ENCODE measurements around the gene MACC1. TPM values are rescaled to one million over a fixed set of nuclear protein-coding genes. Genes with fewer than 3 reads are reported as not detected.
A peak's percentile ranks its signal among the peaks of the same experiment; 100 is the strongest.
"Not testable (repeated sequence)": the region's sequence is repeated elsewhere in the genome, so short reads cannot be mapped to it uniquely, and the experiment has no call there.

MACC1 gene
- total RNA-seq, 3 donors from 2014 or later = 0.19 to 0.34 (median 0.23) TPM

DNA sequence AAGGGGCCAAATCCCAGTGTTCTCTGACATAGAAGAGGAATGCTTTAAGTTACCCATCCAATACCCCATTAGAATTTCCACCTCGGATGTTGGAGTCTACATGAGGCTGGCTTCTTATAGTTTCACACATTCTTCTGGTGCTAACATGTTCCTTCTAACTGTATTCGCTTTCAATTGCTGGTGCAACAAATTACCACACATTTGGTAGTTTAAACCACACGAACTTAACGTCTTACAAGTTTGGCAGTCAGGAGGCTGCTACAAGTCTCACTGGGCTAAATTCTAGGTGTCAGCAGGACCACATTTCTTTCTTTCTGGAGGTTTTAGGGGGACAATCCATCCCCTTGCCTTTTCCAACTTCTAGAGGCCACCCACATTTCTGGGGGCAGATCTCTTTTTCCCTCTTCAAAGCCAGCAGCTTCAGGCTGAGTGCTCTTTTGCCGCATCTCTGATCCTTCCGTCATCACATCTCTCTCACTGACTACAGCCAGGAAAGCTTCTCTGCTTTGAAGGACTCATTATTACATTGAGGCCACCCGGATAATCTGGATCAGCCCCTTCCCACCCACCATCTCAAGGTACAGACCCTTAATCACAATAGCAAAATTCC is 5.1 kb upstream of the MACC1 start:
- Mint-ChIP-seq H3K4me1 (ENCODE audit: low read depth) (peaks cover 7% of the 10 kb centered on the region), H3K4me3 (no peak overlapping the region), H3K27me3 (ENCODE audit: low read depth) (no peaks in the 10 kb centered on the region), H3K9me3 (no peaks in the 10 kb centered on the region), H3K36me3 (ENCODE audit: insufficient read depth) (no peaks in the 10 kb centered on the region)
- DNase-seq (no peak), ATAC-seq (no peak)

DNA sequence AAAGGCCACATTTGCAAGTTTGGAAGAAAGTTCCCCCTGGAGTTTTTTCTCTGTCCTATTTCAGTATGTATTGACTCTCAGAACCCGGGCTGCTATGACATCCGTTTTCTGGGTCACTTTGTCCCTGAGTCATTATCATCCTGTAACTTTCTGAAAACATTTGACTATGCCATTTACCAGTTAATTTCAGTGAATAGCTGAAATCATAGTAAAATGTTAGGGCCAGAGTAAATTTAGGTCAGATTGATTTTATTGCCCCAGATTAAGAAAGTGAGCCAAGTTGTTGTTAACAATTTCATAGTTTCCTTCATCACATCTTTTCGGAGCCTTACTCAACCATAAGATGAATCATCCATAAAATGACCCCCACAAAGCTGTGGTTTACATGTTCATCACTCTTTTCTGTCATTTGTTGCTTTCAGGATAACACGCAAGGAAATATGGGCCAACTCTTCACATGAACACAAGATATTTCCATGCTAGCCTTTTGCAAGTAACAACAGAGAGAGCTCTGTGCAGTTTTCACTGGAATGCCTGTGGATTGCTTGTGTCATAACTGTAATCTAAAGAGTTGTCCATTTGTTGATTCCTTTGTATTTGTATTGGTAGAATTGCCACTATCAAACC is 3.9 kb upstream of the MACC1 start:
- no peaks in the 10 kb centered on the region for H3K9me3 Mint-ChIP-seq
- H3K4me1 Mint-ChIP-seq (ENCODE audit: low read depth) = peaks cover 7% of the 10 kb centered on the region
- no peak for DNase-seq
- H3K4me3 Mint-ChIP-seq = no peak overlapping the region
- no peaks in the 10 kb centered on the region for H3K36me3 Mint-ChIP-seq (ENCODE audit: insufficient read depth)
- ATAC-seq = peak in 1 of 2 donors; percentile 22
- no peaks in the 10 kb centered on the region for H3K27me3 Mint-ChIP-seq (ENCODE audit: low read depth)

DNA sequence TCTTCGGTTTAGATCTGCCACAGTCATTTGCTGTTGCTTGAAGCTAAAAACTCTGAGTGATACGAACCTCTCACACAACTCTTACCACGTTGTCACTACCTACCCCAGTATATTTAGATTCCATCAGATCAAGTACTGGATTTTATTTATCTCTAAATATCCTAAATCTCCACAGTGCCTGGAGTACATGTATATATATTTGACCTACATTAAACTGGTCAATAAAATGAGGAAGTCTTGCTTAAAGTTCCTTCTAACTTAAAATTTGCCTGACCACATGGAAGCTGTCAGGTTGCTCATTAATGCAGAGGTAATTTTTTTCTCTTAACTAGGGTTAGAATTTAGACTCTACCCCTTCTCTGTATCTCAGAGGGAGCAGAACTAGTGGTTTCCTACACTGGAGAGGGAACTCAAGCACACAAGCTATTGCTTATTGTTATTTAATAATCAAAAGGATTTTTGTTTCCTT is 3.1 kb upstream of the MACC1 start:
- peaks cover 7% of the 10 kb centered on the region for H3K4me1 Mint-ChIP-seq (ENCODE audit: low read depth)
- H3K9me3 Mint-ChIP-seq = no peaks in the 10 kb centered on the region
- H3K27me3 Mint-ChIP-seq (ENCODE audit: low read depth) = no peaks in the 10 kb centered on the region
- no peak overlapping the region for H3K4me3 Mint-ChIP-seq
- H3K36me3 Mint-ChIP-seq (ENCODE audit: insufficient read depth) = no peaks in the 10 kb centered on the region
- ATAC-seq = no peak
- DNase-seq = no peak

DNA sequence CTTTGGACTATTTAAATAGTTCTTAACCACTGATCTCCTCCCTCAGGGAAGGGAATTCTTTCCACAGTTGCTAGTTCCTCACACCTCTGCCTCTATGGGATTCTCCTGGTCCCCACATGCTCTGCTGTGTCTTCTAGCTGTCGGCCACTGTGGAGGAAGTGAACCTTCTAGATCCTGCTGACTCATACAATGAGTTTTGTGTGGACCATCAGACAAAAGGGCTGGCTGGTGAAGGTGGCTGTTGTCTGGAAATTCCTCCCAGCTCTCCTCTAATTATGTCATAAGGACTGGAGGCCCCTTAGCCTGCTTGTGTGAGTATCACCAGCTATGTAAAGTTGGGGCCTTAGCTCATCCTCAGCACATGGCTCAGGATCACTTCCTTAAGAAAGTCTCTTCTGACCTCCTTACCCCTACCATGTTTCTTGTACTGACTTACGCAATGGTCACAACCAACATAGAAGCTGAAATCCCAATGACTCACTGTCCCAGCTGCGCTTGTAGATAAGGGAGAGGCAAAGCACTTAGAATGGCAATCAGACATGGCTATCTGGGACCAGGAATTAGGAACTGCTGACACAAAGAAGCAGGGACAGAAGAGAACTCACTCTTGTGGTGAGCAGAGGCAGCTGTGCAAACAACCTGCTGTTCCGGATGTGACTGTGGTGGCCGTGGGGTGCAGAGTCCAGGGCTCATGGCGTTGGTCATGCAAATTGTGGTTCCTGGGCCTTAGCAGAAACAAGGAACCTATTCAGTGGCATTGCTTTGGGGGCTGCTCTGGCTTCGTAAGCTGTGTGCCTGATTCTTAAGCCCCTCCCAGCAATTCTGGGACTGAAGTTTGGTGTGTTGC is 2.5 kb upstream of the MACC1 start:
- H3K27me3 Mint-ChIP-seq (ENCODE audit: low read depth) = no peaks in the 10 kb centered on the region
- no peaks in the 10 kb centered on the region for H3K36me3 Mint-ChIP-seq (ENCODE audit: insufficient read depth)
- H3K4me3 Mint-ChIP-seq = no peak overlapping the region
- peak in 1 of 2 donors; percentile 27 for ATAC-seq
- H3K9me3 Mint-ChIP-seq = no peaks in the 10 kb centered on the region
- no peak for DNase-seq
- H3K4me1 Mint-ChIP-seq (ENCODE audit: low read depth) = peaks cover 7% of the 10 kb centered on the region

DNA sequence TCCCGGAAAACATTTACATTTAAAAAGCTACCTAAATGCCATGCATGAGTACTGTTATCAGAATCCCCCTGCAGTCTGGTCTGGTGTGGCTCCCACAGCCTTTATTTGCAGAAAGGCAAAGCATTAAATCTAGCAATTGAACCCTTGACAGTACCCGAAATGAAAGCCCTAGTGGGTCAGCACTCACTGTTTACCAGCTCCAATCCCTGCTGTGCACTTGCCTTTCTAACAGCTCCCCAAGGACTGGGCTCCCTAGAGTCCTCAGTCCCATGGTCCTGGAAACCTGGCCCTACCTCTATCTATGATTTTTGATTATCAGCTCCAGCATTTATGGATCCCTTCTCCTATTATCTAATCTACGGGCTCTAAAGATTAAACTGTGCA is 1.9 kb upstream of the MACC1 start:
- Mint-ChIP-seq H3K27me3 (ENCODE audit: low read depth) (no peaks in the 10 kb centered on the region), H3K36me3 (ENCODE audit: insufficient read depth) (no peaks in the 10 kb centered on the region), H3K4me3 (no peak overlapping the region), H3K4me1 (ENCODE audit: low read depth) (peaks cover 7% of the 10 kb centered on the region), H3K9me3 (no peaks in the 10 kb centered on the region)
- no peak for ATAC-seq
- DNase-seq = no peak

DNA sequence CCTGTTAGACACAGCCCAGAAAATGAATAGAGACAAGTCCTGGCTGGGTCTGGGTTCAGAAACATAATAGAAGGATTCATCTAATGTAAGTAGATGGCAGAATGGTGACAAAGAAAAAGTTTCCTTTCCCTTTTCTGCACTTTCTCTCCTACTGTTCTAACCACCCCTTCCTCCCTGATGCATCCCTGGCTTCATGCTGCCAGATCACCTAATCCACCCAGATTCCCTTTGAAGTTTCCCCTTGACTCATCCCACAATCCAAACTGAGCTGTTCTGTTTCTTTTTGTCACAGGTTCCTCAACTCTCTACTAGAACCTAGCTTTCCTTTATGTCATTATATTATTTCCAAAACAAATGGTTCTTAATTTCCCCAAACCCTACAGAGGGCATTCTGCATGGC is 1.1 kb upstream of the MACC1 start:
- Mint-ChIP-seq H3K36me3 (ENCODE audit: insufficient read depth) (no peaks in the 10 kb centered on the region), H3K4me1 (ENCODE audit: low read depth) (peaks cover 7% of the 10 kb centered on the region), H3K4me3 (no peak overlapping the region), H3K9me3 (no peaks in the 10 kb centered on the region), H3K27me3 (ENCODE audit: low read depth) (no peaks in the 10 kb centered on the region)
- no peak for ATAC-seq
- no peak for DNase-seq

DNA sequence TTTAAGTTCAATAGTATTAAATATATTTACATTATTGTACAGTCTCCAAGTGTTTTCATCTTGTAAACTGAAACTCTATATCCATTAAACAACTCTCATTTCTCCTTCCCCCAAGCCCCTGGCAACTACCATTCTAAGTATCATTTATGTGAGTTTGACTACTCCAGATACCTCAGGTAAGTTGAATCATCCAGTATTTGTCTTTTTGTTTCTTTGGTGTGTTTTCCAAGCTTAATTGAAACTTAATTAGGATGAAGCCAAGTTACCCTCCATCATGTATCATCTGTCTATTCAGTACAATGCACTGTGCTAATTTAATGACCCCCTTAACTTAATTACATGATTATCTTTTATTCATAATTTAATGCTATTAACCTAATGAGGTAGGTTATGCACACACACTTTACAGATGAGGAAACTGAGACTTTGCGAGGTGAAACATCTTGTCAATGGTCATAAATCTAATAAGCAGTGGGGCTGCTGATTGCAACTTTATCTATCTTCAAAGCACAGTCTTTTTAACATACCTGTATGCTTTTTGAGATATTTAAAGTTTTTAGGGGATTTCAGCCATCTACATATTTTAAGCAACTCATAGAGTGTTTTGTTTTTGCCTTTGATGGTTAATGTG is 663 bp downstream of the MACC1 start:
- H3K9me3 Mint-ChIP-seq = no peaks in the 10 kb centered on the region
- H3K27me3 Mint-ChIP-seq (ENCODE audit: low read depth) = no peaks in the 10 kb centered on the region
- no peak overlapping the region for H3K4me3 Mint-ChIP-seq
- DNase-seq (no peak), ATAC-seq (no peak)
- H3K36me3 Mint-ChIP-seq (ENCODE audit: insufficient read depth) = no peaks in the 10 kb centered on the region
- peaks cover 7% of the 10 kb centered on the region for H3K4me1 Mint-ChIP-seq (ENCODE audit: low read depth)

DNA sequence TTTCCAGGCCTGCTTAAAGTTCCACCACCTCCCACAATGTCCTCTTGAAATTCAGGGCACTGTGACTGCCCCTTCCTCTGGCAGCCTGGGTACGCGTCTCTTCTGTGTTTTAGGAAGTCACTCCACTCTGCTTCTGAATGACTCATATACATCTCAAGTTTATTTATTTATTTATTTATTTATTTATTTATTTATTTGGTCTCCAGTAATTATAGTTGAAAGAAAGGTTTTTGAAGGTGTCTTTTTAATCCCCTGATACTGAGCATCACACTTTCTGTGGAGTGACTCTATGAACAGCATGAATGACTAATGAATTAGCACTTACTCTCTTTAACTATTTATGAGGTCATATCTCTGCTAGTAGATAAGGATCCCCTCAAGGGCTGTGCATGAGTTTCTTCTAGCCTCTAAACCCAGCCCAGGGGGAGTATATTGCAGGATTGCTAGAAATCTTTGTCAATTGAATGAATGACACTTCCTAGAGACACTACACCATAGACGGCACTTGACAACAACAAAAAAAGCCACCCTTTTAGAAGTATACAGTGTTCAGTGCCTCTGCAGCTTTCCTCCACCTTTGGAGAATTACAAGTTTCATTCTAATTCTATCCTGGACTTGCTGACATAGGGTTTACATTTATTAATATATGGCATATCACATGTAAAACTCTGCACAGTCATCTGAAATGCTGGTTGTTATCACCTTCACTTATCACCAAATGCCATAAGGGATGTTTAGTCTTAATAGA is 2.1 kb downstream of the MACC1 start:
- Mint-ChIP-seq H3K27me3 (ENCODE audit: low read depth) (no peaks in the 10 kb centered on the region), H3K4me1 (ENCODE audit: low read depth) (peaks cover 3% of the 10 kb centered on the region), H3K36me3 (ENCODE audit: insufficient read depth) (no peaks in the 10 kb centered on the region), H3K4me3 (no peak overlapping the region), H3K9me3 (peaks cover 5% of the 10 kb centered on the region)
- DNase-seq (no peak), ATAC-seq (no peak)

DNA sequence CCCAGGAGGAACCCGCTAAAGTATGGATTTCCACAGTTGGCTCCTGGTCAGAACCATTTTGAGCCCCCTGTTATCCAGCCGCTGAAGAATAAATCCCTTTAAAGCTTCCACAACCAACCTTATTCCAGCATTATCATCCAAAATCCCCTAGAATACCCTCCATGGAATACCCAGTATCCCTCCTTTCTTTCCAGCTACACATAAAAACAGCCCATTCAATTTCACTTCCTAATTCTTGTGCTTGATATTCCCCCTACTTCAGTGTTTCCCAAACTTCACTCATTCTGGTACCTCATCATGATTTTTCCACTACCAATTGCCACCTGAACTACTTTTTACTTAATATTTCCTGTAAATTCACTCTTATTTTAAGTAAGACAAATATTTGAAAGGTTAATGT is 3.1 kb downstream of the MACC1 start:
- peaks cover 5% of the 10 kb centered on the region for H3K9me3 Mint-ChIP-seq
- no peak overlapping the region for H3K4me3 Mint-ChIP-seq
- no peaks in the 10 kb centered on the region for H3K27me3 Mint-ChIP-seq (ENCODE audit: low read depth)
- no peaks in the 10 kb centered on the region for H3K4me1 Mint-ChIP-seq (ENCODE audit: low read depth)
- no peaks in the 10 kb centered on the region for H3K36me3 Mint-ChIP-seq (ENCODE audit: insufficient read depth)
- DNase-seq (no peak), ATAC-seq (no peak)

DNA sequence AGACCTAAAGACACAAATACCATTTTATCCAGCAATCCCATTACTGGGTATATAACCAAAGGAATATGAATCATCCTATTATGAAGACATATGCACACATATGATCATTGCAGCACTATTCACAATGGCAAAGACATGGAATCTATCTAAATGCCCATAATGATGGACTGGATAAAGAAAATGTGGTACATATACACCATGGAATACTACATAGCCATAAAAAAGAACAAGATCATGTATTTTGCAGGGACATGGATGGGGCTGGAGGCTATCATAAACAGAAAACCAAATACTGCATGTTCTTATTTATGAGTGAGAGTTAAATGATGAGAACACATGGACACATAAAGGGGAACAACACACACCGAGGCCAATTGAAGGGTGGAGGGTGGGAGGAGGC is 3.8 kb downstream of the MACC1 start:
- H3K4me3 Mint-ChIP-seq = no peak overlapping the region

DNA sequence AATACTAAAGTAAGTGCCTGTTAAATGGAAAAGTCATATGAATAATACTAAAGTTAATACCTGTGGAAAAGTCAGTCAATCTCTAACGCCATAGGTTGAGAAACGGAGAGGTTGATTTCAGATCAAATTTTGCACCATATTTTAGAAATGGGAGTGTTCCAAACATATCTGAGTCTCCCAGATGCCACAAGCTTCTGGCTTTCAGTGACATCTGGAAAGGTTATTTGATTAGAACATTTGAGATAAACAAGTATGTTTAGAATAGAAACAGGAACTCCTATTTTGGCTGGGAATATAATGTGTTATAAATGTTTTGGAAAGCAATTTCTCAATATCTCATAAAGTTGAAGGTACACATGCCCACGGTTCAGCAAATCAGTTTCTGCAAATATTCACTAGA is 5.8 kb downstream of the MACC1 start:
- no peak overlapping the region for H3K4me3 Mint-ChIP-seq
- DNase-seq (no peak), ATAC-seq (no peak)
- peaks cover 11% of the 10 kb centered on the region for H3K9me3 Mint-ChIP-seq
- no peaks in the 10 kb centered on the region for H3K4me1 Mint-ChIP-seq (ENCODE audit: low read depth)
- H3K27me3 Mint-ChIP-seq (ENCODE audit: low read depth) = no peaks in the 10 kb centered on the region
- H3K36me3 Mint-ChIP-seq (ENCODE audit: insufficient read depth) = no peaks in the 10 kb centered on the region

More for the DNA sequence above, 3.8 kb downstream of the MACC1 start:
- ATAC-seq = no peak
- no peaks in the 10 kb centered on the region for H3K27me3 Mint-ChIP-seq (ENCODE audit: low read depth)
- no peak for DNase-seq
- H3K9me3 Mint-ChIP-seq = peaks cover 6% of the 10 kb centered on the region
- no peaks in the 10 kb centered on the region for H3K4me1 Mint-ChIP-seq (ENCODE audit: low read depth)
- H3K36me3 Mint-ChIP-seq (ENCODE audit: insufficient read depth) = no peaks in the 10 kb centered on the region

DNA sequence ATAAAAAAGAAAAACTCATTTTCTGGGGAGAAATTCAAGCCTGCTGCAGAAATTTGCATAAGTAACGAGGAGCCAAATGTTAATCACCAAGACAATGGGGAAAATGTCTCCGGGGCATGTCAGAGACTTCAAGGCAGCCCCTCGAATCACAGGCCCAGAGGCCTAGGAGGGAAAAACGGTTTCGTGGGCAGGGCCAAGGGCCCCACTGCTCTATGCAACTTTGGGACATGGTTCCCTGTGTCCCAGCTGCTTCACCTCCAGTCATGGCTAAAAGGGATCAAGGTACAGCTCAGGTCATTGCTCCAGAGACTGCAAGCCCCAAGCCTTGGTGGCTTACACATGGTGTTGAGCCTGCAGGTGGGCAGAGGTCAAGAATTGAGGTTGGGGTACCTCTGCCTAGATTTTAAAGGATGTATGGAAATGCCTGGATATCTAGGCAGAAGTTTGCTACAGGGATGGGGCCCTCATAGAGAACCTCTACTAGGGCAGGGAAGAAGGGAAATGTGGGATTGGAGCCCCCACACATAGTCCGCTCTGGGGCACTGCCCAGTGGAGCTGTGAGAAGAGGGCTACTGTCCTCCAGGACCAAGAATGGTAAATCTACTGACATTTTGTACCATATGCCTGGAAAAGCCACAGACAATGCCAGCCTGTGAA is 8.4 kb downstream of the MACC1 start:
- DNase-seq (no peak), ATAC-seq (no peak)
- Mint-ChIP-seq H3K4me3 (no peak overlapping the region), H3K27me3 (ENCODE audit: low read depth) (no peaks in the 10 kb centered on the region), H3K9me3 (peaks cover 11% of the 10 kb centered on the region), H3K4me1 (ENCODE audit: low read depth) (no peaks in the 10 kb centered on the region), H3K36me3 (ENCODE audit: insufficient read depth) (no peaks in the 10 kb centered on the region)

DNA sequence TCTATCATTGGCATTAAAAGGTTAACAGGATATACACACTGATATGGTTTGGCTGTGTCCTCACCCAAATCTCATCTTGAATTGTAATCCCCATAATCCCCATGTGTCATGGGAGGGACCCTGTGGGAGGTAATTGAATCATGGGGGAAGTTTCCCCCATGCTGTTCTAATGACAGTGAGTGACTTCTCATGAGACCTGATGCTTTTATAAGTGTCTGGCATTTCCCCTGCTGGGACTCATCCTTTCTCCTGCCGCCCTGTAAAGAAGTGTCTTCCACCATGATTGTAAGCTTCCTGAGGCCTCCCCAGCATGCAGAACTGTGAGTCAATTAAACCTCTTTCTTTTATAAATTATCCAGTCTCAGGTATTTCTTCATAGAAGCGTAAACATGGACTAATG is 9.4 kb downstream of the MACC1 start:
- not testable (repeated sequence) for H3K4me1 Mint-ChIP-seq (ENCODE audit: low read depth); ATAC-seq; H3K27me3 Mint-ChIP-seq (ENCODE audit: low read depth); DNase-seq; H3K4me3 Mint-ChIP-seq; H3K36me3 Mint-ChIP-seq (ENCODE audit: insufficient read depth)
- peaks cover 11% of the 10 kb centered on the region for H3K9me3 Mint-ChIP-seq

Measured in activated T-cell treated with anti-CD3 and anti-CD28 coated beads, Interleukin-2, amount 50 U/mL, for 4 hours (primary cell).